Activated B cell treated with CpG ODN at 0.5 μM for 24 hours (primary cell): ENCODE results near the gene CACNA1B. TPM values are rescaled to one million over a fixed set of nuclear protein-coding genes. Genes with fewer than 3 reads are reported as not detected.
"Not testable (repeated sequence)": the region's sequence is repeated elsewhere in the genome, so short reads cannot be mapped to it uniquely, and the experiment has no call there.

Experiments
- ATAC-seq: fragments of 200-7000 bp; cut with Tn5 transposase; one replicate; pipeline ENCODE4 v1.10.0; 2021; ENCODE audit warnings: low read depth, mild to moderate bottlenecking, moderate library complexity
- CTCF ChIA-PET: fragments of 350-600 bp; sonication (Branson Sonifier 250); formaldehyde crosslinking; loops from one replicate; lab custom pipeline; 2021; ENCODE audit warnings: antibody characterized with exemption; lab: Charles Lee
- POLR2A ChIA-PET: fragments of 350-600 bp; sonication (Branson Sonifier 250); formaldehyde crosslinking; loops from one replicate; lab custom pipeline; 2021; ENCODE audit warnings: antibody characterized with exemption; lab: Charles Lee
- DNase-seq: peaks from one replicate; pipeline ENCODE4 v3.0.0; 2022
- H3K27ac Mint-ChIP-seq: one replicate; pipeline ENCODE4 v1.8.0; 2020; ENCODE audit warnings: mixed read lengths
- H3K27me3 Mint-ChIP-seq: one replicate; pipeline ENCODE4 v1.8.0; 2021; ENCODE audit warnings: mixed read lengths
- H3K36me3 Mint-ChIP-seq: one replicate; pipeline ENCODE4 v1.8.0; 2021; ENCODE audit warnings: low read depth, mixed read lengths
- H3K4me1 Mint-ChIP-seq: one replicate; pipeline ENCODE4 v1.8.0; 2021; ENCODE audit warnings: mixed read lengths
- H3K4me3 Mint-ChIP-seq: one replicate; pipeline ENCODE4 v1.8.0; 2020; ENCODE audit warnings: mild to moderate bottlenecking, mixed read lengths
- H3K9me3 Mint-ChIP-seq: one replicate; pipeline ENCODE4 v1.8.0; 2020; ENCODE audit warnings: mixed read lengths
- CTCF ChIP-seq: fragments of 200-600 bp; IDR thresholded peaks from one replicate; pipeline ENCODE4 v1.8.0; 2022; ENCODE audit warnings: antibody characterized with exemption, mild to moderate bottlenecking
- intact Hi-C: fragments of 100-400 bp; cut with micrococcal nuclease; formaldehyde crosslinking; loops from one replicate; pipeline ENCODE4 v1.15.1; 2024
- total RNA-seq: library from RNA; stranded (reverse); gene quantifications from 2 replicates; pipeline ENCODE4 v1.2.3, GENCODE V29; 2022

CACNA1B gene
- total RNA-seq, 1 donor from 2014 or later = 1.5 TPM

DNA sequence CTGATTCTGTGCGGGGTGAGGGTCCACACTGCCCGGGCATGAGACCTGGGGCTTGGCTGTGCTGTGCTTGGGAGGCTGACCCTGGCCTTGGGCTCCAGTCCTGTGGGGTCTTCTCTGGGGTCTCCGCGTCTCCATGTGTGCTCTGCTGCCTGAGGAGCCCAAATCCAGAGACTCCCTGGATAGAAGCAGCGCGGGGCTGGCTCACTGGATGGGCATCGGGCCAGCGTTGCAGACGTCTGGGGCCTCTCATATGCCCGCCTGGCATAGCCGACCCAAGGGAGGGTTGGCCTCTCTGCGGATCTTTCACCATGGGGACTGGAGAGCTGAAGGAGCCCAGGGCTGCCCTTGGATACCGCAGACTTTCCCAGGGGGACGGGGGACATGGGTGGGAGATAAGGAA, 12.4 kb downstream of the CACNA1B start:
- H3K9me3 Mint-ChIP-seq, POLR2A ChIA-PET, H3K4me1 Mint-ChIP-seq, H3K27me3 Mint-ChIP-seq, H3K27ac Mint-ChIP-seq, DNase-seq, intact Hi-C loops, ATAC-seq, H3K4me3 Mint-ChIP-seq, H3K36me3 Mint-ChIP-seq, CTCF ChIA-PET: not testable (repeated sequence)

- DNase-seq, intact Hi-C loops, ATAC-seq, H3K4me1 Mint-ChIP-seq, H3K4me3 Mint-ChIP-seq, H3K27me3 Mint-ChIP-seq, H3K27ac Mint-ChIP-seq, H3K36me3 Mint-ChIP-seq, CTCF ChIA-PET, H3K9me3 Mint-ChIP-seq, POLR2A ChIA-PET: not testable (repeated sequence)
Observed at GRCh38 chr9:137890768-137891587, 13.4 kb downstream of the CACNA1B start.

- ATAC-seq = no peak
- intact Hi-C loops = no loop called here
- Mint-ChIP-seq H3K4me1 (no peaks in the 10 kb centered on the region), H3K36me3 (no peaks in the 10 kb centered on the region), H3K4me3 (no peak overlapping the region), H3K9me3 (no peaks in the 10 kb centered on the region), H3K27me3 (no peaks in the 10 kb centered on the region), H3K27ac (no peak overlapping the region)
- CTCF ChIA-PET = no interaction called here
- no peak for DNase-seq
- POLR2A ChIA-PET = no interaction called here
- no peak for TF ChIP-seq CTCF
Observed at GRCh38 chr9:137891588-137892423, 14.2 kb downstream of the CACNA1B start.

GRCh38 chr9:137892424-137893191, 15.0 kb downstream of the CACNA1B start:
- intact Hi-C loops = no loop called here
- Mint-ChIP-seq H3K27me3 (no peaks in the 10 kb centered on the region), H3K4me3 (no peak overlapping the region), H3K9me3 (no peaks in the 10 kb centered on the region), H3K36me3 (no peaks in the 10 kb centered on the region), H3K4me1 (no peaks in the 10 kb centered on the region), H3K27ac (no peak overlapping the region)
- ChIA-PET CTCF (no interaction called here), POLR2A (interaction anchor here (0.7 kb wide), 1 partner anchor 11 kb away, joined by 11 read pairs; no protein-coding TSS in a partner anchor)
- no peak for DNase-seq
- TF ChIP-seq CTCF = no peak
- no peak for ATAC-seq

DNA sequence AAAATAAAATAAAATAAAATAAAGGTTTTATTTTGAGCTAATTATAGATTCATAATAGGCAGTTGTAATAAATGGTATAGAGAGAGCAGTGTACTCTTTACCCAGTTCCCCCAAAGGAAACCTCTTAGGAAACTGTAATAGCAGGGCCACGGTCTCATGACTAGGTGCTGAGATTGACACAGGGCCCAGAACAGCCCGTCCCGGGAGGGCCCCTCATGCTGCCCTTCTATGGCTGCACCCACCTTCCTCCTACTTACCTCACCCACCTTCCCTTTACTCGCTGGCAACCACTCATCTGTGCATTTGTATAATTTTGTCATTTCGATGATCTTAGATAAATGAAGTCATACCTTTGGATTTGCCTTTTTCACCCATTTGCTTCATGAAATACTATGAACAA, 16.1 kb downstream of the CACNA1B start:
- ChIA-PET CTCF (no interaction called here), POLR2A (no interaction called here)
- no peak for ATAC-seq
- Mint-ChIP-seq H3K9me3 (peaks cover 5% of the 10 kb centered on the region), H3K27ac (no peak overlapping the region), H3K4me3 (no peak overlapping the region), H3K27me3 (no peaks in the 10 kb centered on the region), H3K36me3 (no peaks in the 10 kb centered on the region), H3K4me1 (no peaks in the 10 kb centered on the region)
- DNase-seq = no peak
- no peak for TF ChIP-seq CTCF
- intact Hi-C loops = no loop called here
